Cardiac muscle cell (in vitro differentiated cells and primary cell): Measurements from ENCODE around the gene C5orf58. TPM values are rescaled to one million over a fixed set of nuclear protein-coding genes. Genes with fewer than 3 reads are reported as not detected.

Source experiments
- DNase-seq, 2 donors: peaks; one replicate each; pipeline versions ENCODE4 v3.0.0 to v3.0.0-alpha.2; 2010 to 2017; ENCODE audit warnings: low read depth in 1 of 2, low spot score in 1 of 2
- H3K27ac ChIP-seq: fragments of 200-600 bp; sonication (generic); 2 replicates; pipeline ENCODE4 v1.5.1; 2016
- H3K27me3 ChIP-seq: fragments of 200-600 bp; sonication (generic); 2 replicates; pipeline ENCODE4 v1.6.0; 2016; ENCODE audit warnings: control low read depth
- H3K36me3 ChIP-seq: fragments of 200-600 bp; sonication (generic); 2 replicates; pipeline ENCODE4 v1.5.1; 2016; ENCODE audit warnings: control low read depth
- H3K4me1 ChIP-seq: fragments of 200-600 bp; sonication (generic); 2 replicates; pipeline ENCODE4 v1.8.1; 2017; ENCODE audit warnings: low read depth, mild to moderate bottlenecking, mixed run types
- H3K4me3 ChIP-seq: fragments of 200-600 bp; sonication (generic); 2 replicates; pipeline ENCODE4 v1.5.1; 2016; ENCODE audit warnings: mild to moderate bottlenecking
- H3K9me3 ChIP-seq: fragments of 200-600 bp; sonication (generic); 2 replicates; pipeline ENCODE4 v1.5.1; 2017; ENCODE audit warnings: low read depth, mild to moderate bottlenecking, control low read depth
- CTCF ChIP-seq: IDR thresholded peaks from 2 replicates; pipeline ENCODE4 v1.5.1; 2012; ENCODE audit warnings: low read depth, mild to moderate bottlenecking, low read length
- polyA plus RNA-seq: library from polyadenylated mRNA; unstranded; fragments of >200 nt; fragmentation: Nextera tagmentation; extraction: Ambion mirVana; gene quantifications from 2 replicates; pipeline ENCODE4 v1.2.1, GENCODE V29; 2016
- total RNA-seq: library from RNA; depleted of rRNA; stranded (reverse); fragments of >200 nt; gene quantifications from 2 replicates; pipeline ENCODE4 v1.2.3, GENCODE V29; 2016

C5orf58 gene
- total and polyA plus RNA-seq, 2 experiments from 2014 or later, result not detected

- Histone ChIP-seq H3K27me3 (no peaks in the 10 kb centered on the region), H3K4me1 (no peaks in the 10 kb centered on the region), H3K4me3 (no peak overlapping the region), H3K27ac (no peak overlapping the region), H3K9me3 (no peaks in the 10 kb centered on the region), H3K36me3 (no peaks in the 10 kb centered on the region)
- TF ChIP-seq CTCF, result no peak
- no peak for DNase-seq
These were observed 52.4 kb downstream of the C5orf58 start for GRCh38 chr5:170285181-170285580.

GRCh38 chr5:170286386-170286925 lies 53.7 kb downstream of the C5orf58 start:
- H3K27ac ChIP-seq, result no peak overlapping the region
- H3K4me1 ChIP-seq, result no peaks in the 10 kb centered on the region
- no peaks in the 10 kb centered on the region for H3K27me3 ChIP-seq
- no peak for TF ChIP-seq CTCF
- no peaks in the 10 kb centered on the region for H3K9me3 ChIP-seq
- no peak for DNase-seq
- no peaks in the 10 kb centered on the region for H3K36me3 ChIP-seq
- H3K4me3 ChIP-seq, result no peak overlapping the region

- Histone ChIP-seq H3K27ac (no peak overlapping the region), H3K27me3 (no peaks in the 10 kb centered on the region), H3K4me1 (no peaks in the 10 kb centered on the region), H3K9me3 (no peaks in the 10 kb centered on the region), H3K4me3 (no peak overlapping the region), H3K36me3 (no peaks in the 10 kb centered on the region)
- no peak for TF ChIP-seq CTCF
- DNase-seq, result peak in 1 of 2 donors; percentile 51
These were observed 54.7 kb downstream of the C5orf58 start for GRCh38 chr5:170287532-170287931.

GRCh38 chr5:170288151-170288550 lies 55.4 kb downstream of the C5orf58 start:
- H3K36me3 ChIP-seq, result no peaks in the 10 kb centered on the region
- no peak for DNase-seq
- no peaks in the 10 kb centered on the region for H3K27me3 ChIP-seq
- TF ChIP-seq CTCF, result no peak
- H3K9me3 ChIP-seq, result no peaks in the 10 kb centered on the region
- H3K27ac ChIP-seq, result no peak overlapping the region
- no peaks in the 10 kb centered on the region for H3K4me1 ChIP-seq
- no peak overlapping the region for H3K4me3 ChIP-seq

- DNase-seq, result no peak
- Histone ChIP-seq H3K9me3 (no peaks in the 10 kb centered on the region), H3K4me3 (no peak overlapping the region), H3K27ac (no peak overlapping the region), H3K36me3 (no peaks in the 10 kb centered on the region), H3K4me1 (no peaks in the 10 kb centered on the region), H3K27me3 (no peaks in the 10 kb centered on the region)
- TF ChIP-seq CTCF, result no peak
These were observed 55.8 kb downstream of the C5orf58 start for GRCh38 chr5:170288551-170288950.

- no peaks in the 10 kb centered on the region for H3K27me3 ChIP-seq
- TF ChIP-seq CTCF, result no peak
- no peaks in the 10 kb centered on the region for H3K9me3 ChIP-seq
- no peaks in the 10 kb centered on the region for H3K4me1 ChIP-seq
- no peak for DNase-seq
- no peaks in the 10 kb centered on the region for H3K36me3 ChIP-seq
- H3K4me3 ChIP-seq, result no peak overlapping the region
- H3K27ac ChIP-seq, result no peak overlapping the region
These were observed 56.3 kb downstream of the C5orf58 start for GRCh38 chr5:170289121-170289520.
